Esophagus squamous epithelium (tissue), 5 donors: ENCODE measurements around the gene PTPRD. TPM values are rescaled to one million over a fixed set of nuclear protein-coding genes. Genes with fewer than 3 reads are reported as not detected.

ENCODE experiments used
- DNase-seq: peaks from one replicate; lab custom pipeline; 2025; lab: John Stamatoyannopoulos, UW
- H3K27ac ChIP-seq, 4 donors: fragments of 200-600 bp; sonication (generic); one replicate each; pipeline ENCODE4 v1.5.1; 2016 to 2019; ENCODE audit warnings: mild to moderate bottlenecking in 1 of 4
- H3K27me3 ChIP-seq, 4 donors: fragments of 200-600 bp; sonication (generic); 1 replicate in 3 of 4; 2 replicates in 1 of 4; pipeline versions ENCODE4 v1.5.1 to v1.6.0; 2017 to 2021; ENCODE audit warnings: antibody characterized with exemption in 1 of 4
- H3K36me3 ChIP-seq, 3 donors: fragments of 200-600 bp; sonication (generic); one replicate each; pipeline ENCODE4 v1.5.1; 2016 to 2019
- H3K4me1 ChIP-seq, 3 donors: fragments of 200-600 bp; sonication (generic); one replicate each; pipeline ENCODE4 v1.5.1; 2017 to 2019
- H3K4me3 ChIP-seq, 4 donors: fragments of 200-600 bp; sonication (generic); 1 replicate in 3 of 4; 2 replicates in 1 of 4; pipeline ENCODE4 v1.5.1; 2016 to 2019; ENCODE audit warnings: mild to moderate bottlenecking in 2 of 4, moderate library complexity in 1 of 4
- H3K9me3 ChIP-seq, 3 donors: fragments of 200-600 bp; sonication (generic); one replicate each; pipeline ENCODE4 v1.5.1; 2016 to 2019
- CTCF ChIP-seq, 6 experiments: fragments of 450-650 bp in 4 of 6; fragments of 200-600 bp in 2 of 6; sonication (generic) in 2 of 6; IDR thresholded peaks; one replicate each; pipeline ENCODE4 v1.5.1; 2016 to 2019; ENCODE audit warnings: antibody characterized with exemption in 6 of 6, mild to moderate bottlenecking in 4 of 6, moderate library complexity in 4 of 6
- POLR2A ChIP-seq, 4 donors: fragments of 450-650 bp; IDR thresholded peaks; one replicate each; pipeline ENCODE4 v1.6.1; 2017; ENCODE audit warnings: antibody characterized with exemption in 4 of 4, mild to moderate bottlenecking in 4 of 4, moderate library complexity in 3 of 4
- WGBS, 2 donors: methylation state at CpG; one replicate each; pipeline ENCODE4 v1.1.5; 2018; 5-methylcytosine and 5-hydroxymethylcytosine counted together
- intact Hi-C: fragments of 100-400 bp; cut with DNase I; formaldehyde crosslinking; loops from one replicate; pipeline ENCODE4 v1.15.0; 2022
- total RNA-seq, 4 donors: library from RNA; depleted of rRNA; stranded (reverse); fragments of >200 nt; gene quantifications; one replicate each; pipeline ENCODE4 v1.1.0, GENCODE V29; 2016
- donor health status: DM: yes; HTN: yes; CAD: no.

Gene PTPRD
- total RNA-seq, 4 donors from 2014 or later = 0.23 to 16.3 (median 6.6) TPM

GRCh38 chr9:8822667-8823025 lies 1790.2 kb downstream of the PTPRD start:
- Histone ChIP-seq H3K36me3 (no peaks in the 10 kb centered on the region), H3K27me3 (no peaks in the 10 kb centered on the region), H3K4me3 (no peak overlapping the region), H3K9me3 (no peaks in the 10 kb centered on the region), H3K4me1 (no peaks in the 10 kb centered on the region), H3K27ac (no peak overlapping the region)
- 84 to 87% methylated on average over 5 of the region's 5 CpGs for WGBS, 2 donors
- DNase-seq = no peak
- TF ChIP-seq POLR2A (IDR thresholded peaks at IDR 0.05) (no peak), CTCF (IDR thresholded peaks at IDR 0.05) (no peak)
- intact Hi-C loops = no loop called here

GRCh38 chr9:8821910-8822666 lies 1790.7 kb downstream of the PTPRD start:
- DNase-seq = no peak
- H3K4me3 ChIP-seq = no peak overlapping the region
- H3K27me3 ChIP-seq = no peaks in the 10 kb centered on the region
- no peaks in the 10 kb centered on the region for H3K9me3 ChIP-seq
- WGBS, 2 donors = 84 to 89% methylated on average over 2 to 4 of the region's 4 CpGs
- H3K27ac ChIP-seq = no peak overlapping the region
- TF ChIP-seq POLR2A (IDR thresholded peaks at IDR 0.05) (no peak), CTCF (IDR thresholded peaks at IDR 0.05) (no peak)
- H3K36me3 ChIP-seq = no peaks in the 10 kb centered on the region
- H3K4me1 ChIP-seq = no peaks in the 10 kb centered on the region
- intact Hi-C loops = no loop called here

- H3K27me3 ChIP-seq = no peaks in the 10 kb centered on the region
- H3K9me3 ChIP-seq = no peaks in the 10 kb centered on the region
- H3K4me3 ChIP-seq = no peak overlapping the region
- H3K4me1 ChIP-seq = no peaks in the 10 kb centered on the region
- no peak for DNase-seq
- no peak overlapping the region for H3K27ac ChIP-seq
- no peaks in the 10 kb centered on the region for H3K36me3 ChIP-seq
- intact Hi-C loops = no loop called here
- no peak for TF ChIP-seq CTCF (IDR thresholded peaks at IDR 0.05)
These were observed 1795.5 kb downstream of the PTPRD start for GRCh38 chr9:8817335-8817734.

- 16 to 27% methylated on average over 2 of the region's 2 CpGs for WGBS, 2 donors
- TF ChIP-seq POLR2A (IDR thresholded peaks at IDR 0.05) = no peak
- no peaks in the 10 kb centered on the region for H3K4me1 ChIP-seq
- H3K36me3 ChIP-seq = no peaks in the 10 kb centered on the region
- DNase-seq = no peak
- no peak overlapping the region for H3K27ac ChIP-seq
- intact Hi-C loops = no loop called here
- H3K9me3 ChIP-seq = no peaks in the 10 kb centered on the region
- no peaks in the 10 kb centered on the region for H3K27me3 ChIP-seq
- no peak overlapping the region for H3K4me3 ChIP-seq
These were observed 1796.4 kb downstream of the PTPRD start for GRCh38 chr9:8816361-8816760.

- intact Hi-C loops = no loop called here
- H3K27ac ChIP-seq = no peak overlapping the region
- H3K36me3 ChIP-seq = no peaks in the 10 kb centered on the region
- H3K9me3 ChIP-seq = no peaks in the 10 kb centered on the region
- H3K4me1 ChIP-seq = no peaks in the 10 kb centered on the region
- no peaks in the 10 kb centered on the region for H3K27me3 ChIP-seq
- H3K4me3 ChIP-seq = no peak overlapping the region
- DNase-seq = no peak
- 38 to 95% methylated on average over 1 of the region's 1 CpG for WGBS, 2 donors
- TF ChIP-seq CTCF (IDR thresholded peaks at IDR 0.05) = no peak
- TF ChIP-seq POLR2A (IDR thresholded peaks at IDR 0.05) = no peak
These were observed 1796.9 kb downstream of the PTPRD start for GRCh38 chr9:8815931-8816330.

- no peak for DNase-seq
- H3K36me3 ChIP-seq = no peaks in the 10 kb centered on the region
- intact Hi-C loops = no loop called here
- no peak overlapping the region for H3K27ac ChIP-seq
- no peaks in the 10 kb centered on the region for H3K9me3 ChIP-seq
- no peak overlapping the region for H3K4me3 ChIP-seq
- TF ChIP-seq CTCF (IDR thresholded peaks at IDR 0.05) (no peak), POLR2A (IDR thresholded peaks at IDR 0.05) (no peak)
- no peaks in the 10 kb centered on the region for H3K27me3 ChIP-seq
- whole genome bisulfite sequencing, 2 donors = 83 to 100% methylated on average over 1 of the region's 1 CpG
- H3K4me1 ChIP-seq = no peaks in the 10 kb centered on the region
These were observed 1797.6 kb downstream of the PTPRD start for GRCh38 chr9:8815219-8815618.
